Trophoblast cell (in vitro differentiated cells and primary cell): ENCODE measurements around the gene GRPEL2.
"Not testable (repeated sequence)": the region's sequence is repeated elsewhere in the genome, so short reads cannot be mapped to it uniquely, and the experiment has no call there.

Experiments
- DNase-seq, 2 donors: peaks; one replicate each; pipeline ENCODE4 v3.0.0-alpha.2; 2016
- H2AFZ ChIP-seq: 2 replicates; pipeline ENCODE4 v1.6.1; 2013; ENCODE audit warnings: low read length, moderate library complexity, mild to moderate bottlenecking; ENCODE audit not compliant: insufficient read depth, poor library complexity
- H2AK5ac ChIP-seq: 2 replicates; pipeline ENCODE4 v1.6.1; 2013; ENCODE audit warnings: mild to moderate bottlenecking, low read length
- H2BK120ac ChIP-seq: 2 replicates; pipeline ENCODE4 v1.6.1; 2013; ENCODE audit warnings: low read length, mild to moderate bottlenecking, moderate library complexity; ENCODE audit not compliant: insufficient read depth, poor library complexity
- H2BK12ac ChIP-seq: 2 replicates; pipeline ENCODE4 v1.6.1; 2013; ENCODE audit warnings: mild to moderate bottlenecking, low read length, moderate library complexity
- H2BK5ac ChIP-seq: 2 replicates; pipeline ENCODE4 v1.6.1; 2013; ENCODE audit warnings: low read length, low read depth, moderate library complexity, mild to moderate bottlenecking; ENCODE audit not compliant: poor library complexity
- H3K14ac ChIP-seq: 2 replicates; pipeline ENCODE4 v1.6.1; 2013; ENCODE audit warnings: mild to moderate bottlenecking, low read length
- H3K18ac ChIP-seq: 2 replicates; pipeline ENCODE4 v1.6.1; 2013; ENCODE audit warnings: mild to moderate bottlenecking, low read length
- H3K23ac ChIP-seq: 2 replicates; pipeline ENCODE4 v1.6.1; 2013; ENCODE audit warnings: low read length
- H3K27ac ChIP-seq: 2 replicates; pipeline ENCODE4 v1.5.1; 2013; ENCODE audit warnings: low read depth, mild to moderate bottlenecking, inconsistent platforms, low read length, moderate library complexity
- H3K27me3 ChIP-seq: 2 replicates; pipeline ENCODE4 v1.6.1; 2013; ENCODE audit warnings: inconsistent platforms, mild to moderate bottlenecking, low read length, moderate library complexity; ENCODE audit not compliant: insufficient read depth
- H3K36me3 ChIP-seq, 2 experiments: 1 replicate in 1 of 2; 2 replicates in 1 of 2; pipeline ENCODE4 v1.6.1; 2013; ENCODE audit warnings: low read length in 2 of 2, mild to moderate bottlenecking in 2 of 2, moderate library complexity in 1 of 2; ENCODE audit not compliant: insufficient read depth in 2 of 2, control insufficient read depth in 1 of 2
- H3K4ac ChIP-seq: 2 replicates; pipeline ENCODE4 v1.6.1; 2013; ENCODE audit warnings: low read depth, mild to moderate bottlenecking, low read length, moderate library complexity
- H3K4me1 ChIP-seq, 2 experiments: 1 replicate in 1 of 2; 2 replicates in 1 of 2; pipeline ENCODE4 v1.6.1; 2013; ENCODE audit warnings: low read length in 2 of 2, mild to moderate bottlenecking in 2 of 2, moderate library complexity in 1 of 2; ENCODE audit not compliant: insufficient read depth in 2 of 2, control insufficient read depth in 1 of 2
- H3K4me2 ChIP-seq: 2 replicates; pipeline ENCODE4 v1.6.1; 2013; ENCODE audit warnings: inconsistent platforms, mild to moderate bottlenecking, low read length, moderate library complexity
- H3K4me3 ChIP-seq: 2 replicates; pipeline ENCODE4 v1.5.1; 2013; ENCODE audit warnings: mild to moderate bottlenecking, low read depth, low read length, inconsistent platforms
- H3K79me1 ChIP-seq: one replicate; pipeline ENCODE4 v1.6.1; 2013; ENCODE audit warnings: low read length
- H3K79me2 ChIP-seq: 2 replicates; pipeline ENCODE4 v1.6.1; 2013; ENCODE audit warnings: low read length, mild to moderate bottlenecking; ENCODE audit not compliant: control insufficient read depth, insufficient read depth, poor library complexity
- H3K9ac ChIP-seq: 2 replicates; pipeline ENCODE4 v1.6.1; 2013; ENCODE audit warnings: mild to moderate bottlenecking, low read length
- H3K9me3 ChIP-seq: 2 replicates; pipeline ENCODE4 v1.6.1; 2013; ENCODE audit warnings: low read depth, mild to moderate bottlenecking, control low read depth, inconsistent platforms, low read length; ENCODE audit not compliant: insufficient read depth
- H4K12ac ChIP-seq: 2 replicates; pipeline ENCODE4 v1.6.1; 2013; ENCODE audit warnings: low read depth, mild to moderate bottlenecking, low read length, moderate library complexity
- H4K8ac ChIP-seq: 2 replicates; pipeline ENCODE4 v1.6.1; 2013; ENCODE audit warnings: low read depth, mild to moderate bottlenecking, low read length, moderate library complexity
- H4K91ac ChIP-seq: one replicate; pipeline ENCODE4 v1.6.1; 2013; ENCODE audit warnings: low read depth, mild to moderate bottlenecking, low read length, moderate library complexity
- WGBS: extraction: QIAGEN DNeasy Blood & Tissue Kit; methylation state at CpG from one replicate; pipeline ENCODE4 v1.1.7; 2013; ENCODE audit warnings: missing lambda C conversion rate; ENCODE audit not compliant: insufficient read length, insufficient coverage; ENCODE audit errors: extremely low coverage; 5-methylcytosine and 5-hydroxymethylcytosine counted together

Gene GRPEL2

GRCh38 chr5:149398747-149399266 is 53.5 kb downstream of the GRPEL2 start:
- not testable (repeated sequence) for H2BK120ac ChIP-seq, H2AK5ac ChIP-seq, H3K4me2 ChIP-seq, H4K8ac ChIP-seq, H4K91ac ChIP-seq, H3K18ac ChIP-seq, H2BK12ac ChIP-seq, H3K79me1 ChIP-seq, H2BK5ac ChIP-seq, H2AFZ ChIP-seq, H3K9me3 ChIP-seq, H3K36me3 ChIP-seq, DNase-seq, H4K12ac ChIP-seq, H3K27ac ChIP-seq, H3K27me3 ChIP-seq, H3K9ac ChIP-seq, H3K4ac ChIP-seq, H3K23ac ChIP-seq, H3K4me3 ChIP-seq, H3K14ac ChIP-seq, H3K79me2 ChIP-seq
- WGBS, result no CpG with 5 or more reads among the region's 7 CpGs
- peaks cover 10 to 13% of the 10 kb centered on the region in 2 experiments for H3K4me1 ChIP-seq

- Histone ChIP-seq H2BK12ac (no peak overlapping the region), H2BK5ac (no peak overlapping the region), H2AFZ (no peak overlapping the region), H4K12ac (no peak overlapping the region), H3K4me3 (no peak overlapping the region), H2BK120ac (no peak overlapping the region), H3K27ac (no peak overlapping the region), H4K8ac (no peak overlapping the region), H3K18ac (no peak overlapping the region), H4K91ac (no peak overlapping the region), H3K79me1 (peaks cover 5% of the 10 kb centered on the region), H3K4me2 (no peak overlapping the region), H2AK5ac (no peak overlapping the region), H3K4ac (no peak overlapping the region), H3K9ac (no peak overlapping the region), H3K27me3 (no peaks in the 10 kb centered on the region), H3K4me1 (peaks cover 12 to 21% of the 10 kb centered on the region in 2 experiments), H3K23ac (no peak overlapping the region), H3K9me3 (no peaks in the 10 kb centered on the region), H3K36me3 (no peaks in the 10 kb centered on the region), H3K79me2 (no peaks in the 10 kb centered on the region), H3K14ac (no peak overlapping the region)
- no peak for DNase-seq
Measured at GRCh38 chr5:149399775-149400174, 54.5 kb downstream of the GRPEL2 start.

- Histone ChIP-seq H3K18ac (no peak overlapping the region), H3K36me3 (no peaks in the 10 kb centered on the region), H3K14ac (no peak overlapping the region), H2AFZ (no peak overlapping the region), H3K27me3 (no peaks in the 10 kb centered on the region), H2BK120ac (no peak overlapping the region), H3K4me2 (peak overlapping the region; percentile 22), H3K79me2 (no peaks in the 10 kb centered on the region), H3K79me1 (peaks cover 10% of the 10 kb centered on the region), H2BK12ac (no peak overlapping the region), H3K9ac (no peak overlapping the region), H3K23ac (no peak overlapping the region), H4K12ac (no peak overlapping the region), H3K4ac (no peak overlapping the region), H4K91ac (no peak overlapping the region), H4K8ac (no peak overlapping the region), H3K9me3 (no peaks in the 10 kb centered on the region), H3K4me1 (peaks cover 17 to 27% of the 10 kb centered on the region in 2 experiments), H3K27ac (no peak overlapping the region), H3K4me3 (no peak overlapping the region), H2AK5ac (no peak overlapping the region), H2BK5ac (no peak overlapping the region)
- DNase-seq, result peak in 1 of 2 donors; percentile 21
- no CpG with 5 or more reads among the region's 6 CpGs for WGBS
Measured at GRCh38 chr5:149400304-149400703, 55.0 kb downstream of the GRPEL2 start.

- Histone ChIP-seq H2AK5ac (no peak overlapping the region), H4K8ac (no peak overlapping the region), H2AFZ (no peak overlapping the region), H3K4ac (no peak overlapping the region), H3K4me1 (peaks cover 20 to 33% of the 10 kb centered on the region in 2 experiments), H3K9ac (no peak overlapping the region), H3K79me2 (no peaks in the 10 kb centered on the region), H3K79me1 (peaks cover 14% of the 10 kb centered on the region), H3K23ac (no peak overlapping the region), H3K36me3 (no peaks in the 10 kb centered on the region), H2BK120ac (no peak overlapping the region), H3K27me3 (no peaks in the 10 kb centered on the region), H4K12ac (no peak overlapping the region), H3K9me3 (no peaks in the 10 kb centered on the region), H3K4me2 (no peak overlapping the region), H3K18ac (no peak overlapping the region), H3K14ac (no peak overlapping the region), H2BK5ac (no peak overlapping the region), H3K27ac (no peak overlapping the region), H4K91ac (no peak overlapping the region), H3K4me3 (no peak overlapping the region), H2BK12ac (no peak overlapping the region)
- WGBS, result no CpG with 5 or more reads among the region's 2 CpGs
- no peak for DNase-seq
Measured at GRCh38 chr5:149401051-149401450, 55.8 kb downstream of the GRPEL2 start.
